GM06990 (cell line): Measurements from ENCODE around the gene CRABP1.
A peak's percentile ranks its signal among the peaks of the same experiment; 100 is the strongest.

Experiments
- DNase-seq: peaks from one replicate; pipeline ENCODE4 v3.0.0-alpha.2; 2011; ENCODE audit not compliant: insufficient read length; ENCODE audit errors: extremely low read depth
- H3K27me3 ChIP-seq: replicated peaks from 2 replicates; pipeline ENCODE4 v1.6.0; 2011; ENCODE audit warnings: low read length; ENCODE audit not compliant: control insufficient read depth, insufficient read depth
- H3K36me3 ChIP-seq: 2 replicates; pipeline ENCODE4 v1.5.1; 2011; ENCODE audit warnings: low read length; ENCODE audit not compliant: control insufficient read depth, insufficient read depth
- H3K4me3 ChIP-seq: replicated peaks from 2 replicates; pipeline ENCODE4 v1.5.1; 2011; ENCODE audit warnings: low read depth, mild to moderate bottlenecking, control low read depth, low read length
- CTCF ChIP-seq: IDR thresholded peaks from 2 replicates; pipeline ENCODE4 v1.5.1; 2011; ENCODE audit warnings: low read length, control low read depth, mild to moderate bottlenecking, inconsistent platforms; ENCODE audit not compliant: insufficient read depth, poor library complexity, severe bottlenecking

CRABP1 gene

GRCh38 chr15:78396976-78397375 is 56.8 kb downstream of the CRABP1 start:
- H3K4me3 ChIP-seq: no peak overlapping the region
- DNase-seq: no peak
- no peaks in the 10 kb centered on the region for H3K36me3 ChIP-seq
- peak; percentile 43 for TF ChIP-seq CTCF
- peaks cover 2% of the 10 kb centered on the region; the same call in 1 of the 2 replicates for H3K27me3 ChIP-seq

GRCh38 chr15:78397382-78397781 is 57.2 kb downstream of the CRABP1 start:
- Histone ChIP-seq H3K36me3 (no peaks in the 10 kb centered on the region), H3K27me3 (no peaks in the 10 kb centered on the region), H3K4me3 (no peak overlapping the region)
- no peak for DNase-seq
- no peak for TF ChIP-seq CTCF
